Esophagus squamous epithelium (tissue), 4 donors: ENCODE results near the gene CEP44.

Source experiments
- POLR2A ChIP-seq, 4 donors: fragments of 450-650 bp; IDR thresholded peaks; one replicate each; pipeline ENCODE4 v1.6.1; 2017; ENCODE audit warnings: antibody characterized with exemption in 4 of 4, mild to moderate bottlenecking in 4 of 4, moderate library complexity in 3 of 4
- TF ChIP-seq, protein P1 (sequence below), 6 experiments: fragments of 450-650 bp in 4 of 6; fragments of 200-600 bp in 2 of 6; sonication (generic) in 2 of 6; IDR thresholded peaks; one replicate each; pipeline ENCODE4 v1.5.1; 2016 to 2019; ENCODE audit warnings: antibody characterized with exemption in 6 of 6, mild to moderate bottlenecking in 4 of 6, moderate library complexity in 4 of 6

- TF ChIP-seq, protein P1, sequence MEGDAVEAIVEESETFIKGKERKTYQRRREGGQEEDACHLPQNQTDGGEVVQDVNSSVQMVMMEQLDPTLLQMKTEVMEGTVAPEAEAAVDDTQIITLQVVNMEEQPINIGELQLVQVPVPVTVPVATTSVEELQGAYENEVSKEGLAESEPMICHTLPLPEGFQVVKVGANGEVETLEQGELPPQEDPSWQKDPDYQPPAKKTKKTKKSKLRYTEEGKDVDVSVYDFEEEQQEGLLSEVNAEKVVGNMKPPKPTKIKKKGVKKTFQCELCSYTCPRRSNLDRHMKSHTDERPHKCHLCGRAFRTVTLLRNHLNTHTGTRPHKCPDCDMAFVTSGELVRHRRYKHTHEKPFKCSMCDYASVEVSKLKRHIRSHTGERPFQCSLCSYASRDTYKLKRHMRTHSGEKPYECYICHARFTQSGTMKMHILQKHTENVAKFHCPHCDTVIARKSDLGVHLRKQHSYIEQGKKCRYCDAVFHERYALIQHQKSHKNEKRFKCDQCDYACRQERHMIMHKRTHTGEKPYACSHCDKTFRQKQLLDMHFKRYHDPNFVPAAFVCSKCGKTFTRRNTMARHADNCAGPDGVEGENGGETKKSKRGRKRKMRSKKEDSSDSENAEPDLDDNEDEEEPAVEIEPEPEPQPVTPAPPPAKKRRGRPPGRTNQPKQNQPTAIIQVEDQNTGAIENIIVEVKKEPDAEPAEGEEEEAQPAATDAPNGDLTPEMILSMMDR (IDR thresholded peaks at IDR 0.05): no peak
- TF ChIP-seq POLR2A (IDR thresholded peaks at IDR 0.05): no peak
These were observed 28.3 kb upstream of the CEP44 start for GRCh38 chr4:174255374-174255773.
